OCI-LY7 (cell line): ENCODE results near the gene PRX. TPM values are rescaled to one million over a fixed set of nuclear protein-coding genes. Genes with fewer than 3 reads are reported as not detected.

Source experiments
- BruUV-seq: library from RNA; stranded (reverse); fragments of 400-500 nt; replicated peaks from 2 replicates; lab custom pipeline; 2021; lab: Mats Ljungman, UMichigan
- CTCF ChIA-PET: fragments of 300-600 bp; sonication (Branson Sonifier 250); formaldehyde crosslinking; loops from one replicate; lab custom pipeline; 2022; ENCODE audit warnings: antibody characterized with exemption; ENCODE audit not compliant: unreplicated experiment; lab: Charles Lee
- POLR2A ChIA-PET: fragments of 300-600 bp; sonication (Branson Sonifier 250); formaldehyde crosslinking; loops from one replicate; lab custom pipeline; 2022; ENCODE audit warnings: antibody characterized with exemption; lab: Charles Lee
- DNase-seq: peaks from one replicate; pipeline ENCODE4 v3.0.0-alpha.2; 2015; ENCODE audit warnings: low spot score
- H2AFZ ChIP-seq: fragments of 200-600 bp; sonication (generic), shearing (Covaris generic); 2 replicates; pipeline ENCODE4 v1.6.1; 2014; ENCODE audit warnings: mild to moderate bottlenecking, antibody characterized with exemption, low read length, moderate library complexity
- H3K27ac ChIP-seq: fragments of 200-600 bp; sonication (generic); 2 replicates; pipeline ENCODE4 v1.5.1; 2014; ENCODE audit warnings: mixed run types, low read depth, mild to moderate bottlenecking, moderate library complexity, low read length, inconsistent platforms; ENCODE audit not compliant: poor library complexity, severe bottlenecking
- H3K36me3 ChIP-seq: fragments of 200-600 bp; sonication (generic); 2 replicates; pipeline ENCODE4 v1.6.1; 2014; ENCODE audit warnings: mild to moderate bottlenecking, antibody characterized with exemption, low read length, moderate library complexity, mixed read lengths; ENCODE audit not compliant: insufficient read depth
- H3K4me1 ChIP-seq: fragments of 200-600 bp; sonication (generic); 2 replicates; pipeline ENCODE4 v1.5.1; 2014; ENCODE audit warnings: mild to moderate bottlenecking, low read length; ENCODE audit not compliant: insufficient read depth, poor library complexity, severe bottlenecking
- H3K4me2 ChIP-seq: fragments of 200-600 bp; sonication (generic); 2 replicates; pipeline ENCODE4 v1.6.1; 2014; ENCODE audit warnings: mild to moderate bottlenecking, low read length
- H3K4me3 ChIP-seq: fragments of 200-600 bp; sonication (generic); 2 replicates; pipeline ENCODE4 v1.5.1; 2014; ENCODE audit warnings: mild to moderate bottlenecking, low read depth, low read length; ENCODE audit not compliant: poor library complexity, severe bottlenecking
- H3K79me2 ChIP-seq: fragments of 200-600 bp; sonication (generic); 2 replicates; pipeline ENCODE4 v1.6.1; 2016; ENCODE audit warnings: low read depth, mild to moderate bottlenecking, low read length, moderate library complexity, mixed read lengths; ENCODE audit not compliant: insufficient read depth
- H3K9me2 ChIP-seq: fragments of 200-600 bp; sonication (generic); 2 replicates; pipeline ENCODE4 v1.6.1; 2016; ENCODE audit warnings: mild to moderate bottlenecking, low read length, mixed read lengths; ENCODE audit not compliant: insufficient read depth
- H3K9me3 ChIP-seq: fragments of 200-600 bp; sonication (generic); 2 replicates; pipeline ENCODE4 v1.6.1; 2014; ENCODE audit warnings: mild to moderate bottlenecking, mixed run types, low read length, mixed read lengths
- H4K20me1 ChIP-seq: fragments of 200-600 bp; sonication (generic); 2 replicates; pipeline ENCODE4 v1.6.1; 2014; ENCODE audit warnings: mild to moderate bottlenecking, antibody characterized with exemption, low read length, moderate library complexity, mixed read lengths; ENCODE audit not compliant: insufficient read depth
- EZH2phosphoT487 ChIP-seq: fragments of 200-600 bp; sonication (generic); IDR thresholded peaks from 2 replicates; pipeline ENCODE4 v1.6.1; 2018; ENCODE audit warnings: low read depth, borderline replicate concordance, mild to moderate bottlenecking, mixed run types, antibody characterized with exemption, low read length, moderate library complexity, mixed read lengths
- intact Hi-C: fragments of 100-400 bp; cut with micrococcal nuclease; formaldehyde crosslinking; loops from one replicate; pipeline ENCODE4 v1.10.0; 2022; ENCODE audit not compliant: unreplicated experiment
- total RNA-seq, 2 experiments: library from RNA; depleted of rRNA in 1 of 2; stranded (reverse); fragments of >200 nt in 1 of 2; shearing (Covaris generic) in 1 of 2; gene quantifications; 2 replicates each; pipeline ENCODE4 v1.2.3, GENCODE V29; 2014 to 2022
- TF ChIP-seq, protein P1 (sequence below): fragments of 200-600 bp; sonication (generic); conservative IDR thresholded peaks from 2 replicates; pipeline ENCODE4 v1.5.1; 2014; ENCODE audit warnings: mild to moderate bottlenecking, antibody characterized with exemption, low read length, moderate library complexity, mixed read lengths

The PRX gene
- total RNA-seq, 2 experiments from 2014 or later = 2.2 to 4.9 TPM

DNA sequence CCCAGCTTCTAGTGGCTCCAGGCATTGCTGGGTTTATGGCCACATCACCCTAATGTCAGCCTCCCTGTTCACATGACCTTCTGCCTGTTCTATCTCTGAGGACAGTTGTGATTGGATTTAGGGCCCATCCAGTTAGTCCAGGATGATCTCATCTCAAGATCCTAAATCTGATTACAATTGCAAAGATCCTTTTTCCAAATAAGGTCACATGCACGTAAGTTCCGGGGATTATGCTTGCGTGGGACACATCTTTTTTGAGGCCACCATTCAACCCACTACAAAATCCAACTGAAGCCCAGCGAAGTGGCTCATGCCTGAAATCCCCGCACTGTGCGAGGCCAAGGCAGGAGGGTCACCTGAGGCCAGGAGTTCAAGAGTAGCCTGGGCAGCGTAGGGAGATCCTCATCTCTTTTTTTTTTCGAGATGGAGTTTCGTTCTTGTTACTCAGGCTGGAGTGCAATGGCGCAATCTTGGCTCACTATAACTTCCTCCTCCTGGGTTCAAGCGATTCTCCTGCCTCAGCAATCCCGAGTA lies 52.4 kb downstream of the PRX start:
- no peak for TF ChIP-seq EZH2phosphoT487
- TF ChIP-seq, protein P1, sequence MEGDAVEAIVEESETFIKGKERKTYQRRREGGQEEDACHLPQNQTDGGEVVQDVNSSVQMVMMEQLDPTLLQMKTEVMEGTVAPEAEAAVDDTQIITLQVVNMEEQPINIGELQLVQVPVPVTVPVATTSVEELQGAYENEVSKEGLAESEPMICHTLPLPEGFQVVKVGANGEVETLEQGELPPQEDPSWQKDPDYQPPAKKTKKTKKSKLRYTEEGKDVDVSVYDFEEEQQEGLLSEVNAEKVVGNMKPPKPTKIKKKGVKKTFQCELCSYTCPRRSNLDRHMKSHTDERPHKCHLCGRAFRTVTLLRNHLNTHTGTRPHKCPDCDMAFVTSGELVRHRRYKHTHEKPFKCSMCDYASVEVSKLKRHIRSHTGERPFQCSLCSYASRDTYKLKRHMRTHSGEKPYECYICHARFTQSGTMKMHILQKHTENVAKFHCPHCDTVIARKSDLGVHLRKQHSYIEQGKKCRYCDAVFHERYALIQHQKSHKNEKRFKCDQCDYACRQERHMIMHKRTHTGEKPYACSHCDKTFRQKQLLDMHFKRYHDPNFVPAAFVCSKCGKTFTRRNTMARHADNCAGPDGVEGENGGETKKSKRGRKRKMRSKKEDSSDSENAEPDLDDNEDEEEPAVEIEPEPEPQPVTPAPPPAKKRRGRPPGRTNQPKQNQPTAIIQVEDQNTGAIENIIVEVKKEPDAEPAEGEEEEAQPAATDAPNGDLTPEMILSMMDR = no peak
- no peak overlapping the region for H2AFZ ChIP-seq
- H3K79me2 ChIP-seq = no peaks in the 10 kb centered on the region; the same call in 1 of the 2 replicates
- no peaks in the 10 kb centered on the region for H3K9me3 ChIP-seq
- no TSS peak for BruUV-seq
- H3K4me3 ChIP-seq = no peak overlapping the region
- intact Hi-C loops = no loop called here
- H3K4me2 ChIP-seq = no peak overlapping the region
- ChIA-PET CTCF (no interaction called here), POLR2A (interaction anchor here (0.6 kb wide), 1 partner anchor 24 kb away, joined by 4 read pairs; no protein-coding TSS in a partner anchor)
- no peaks in the 10 kb centered on the region for H4K20me1 ChIP-seq
- H3K9me2 ChIP-seq = no peaks in the 10 kb centered on the region
- H3K36me3 ChIP-seq = no peaks in the 10 kb centered on the region
- H3K4me1 ChIP-seq = peaks cover 51% of the 10 kb centered on the region
- DNase-seq = no peak
- no peak overlapping the region for H3K27ac ChIP-seq

DNA sequence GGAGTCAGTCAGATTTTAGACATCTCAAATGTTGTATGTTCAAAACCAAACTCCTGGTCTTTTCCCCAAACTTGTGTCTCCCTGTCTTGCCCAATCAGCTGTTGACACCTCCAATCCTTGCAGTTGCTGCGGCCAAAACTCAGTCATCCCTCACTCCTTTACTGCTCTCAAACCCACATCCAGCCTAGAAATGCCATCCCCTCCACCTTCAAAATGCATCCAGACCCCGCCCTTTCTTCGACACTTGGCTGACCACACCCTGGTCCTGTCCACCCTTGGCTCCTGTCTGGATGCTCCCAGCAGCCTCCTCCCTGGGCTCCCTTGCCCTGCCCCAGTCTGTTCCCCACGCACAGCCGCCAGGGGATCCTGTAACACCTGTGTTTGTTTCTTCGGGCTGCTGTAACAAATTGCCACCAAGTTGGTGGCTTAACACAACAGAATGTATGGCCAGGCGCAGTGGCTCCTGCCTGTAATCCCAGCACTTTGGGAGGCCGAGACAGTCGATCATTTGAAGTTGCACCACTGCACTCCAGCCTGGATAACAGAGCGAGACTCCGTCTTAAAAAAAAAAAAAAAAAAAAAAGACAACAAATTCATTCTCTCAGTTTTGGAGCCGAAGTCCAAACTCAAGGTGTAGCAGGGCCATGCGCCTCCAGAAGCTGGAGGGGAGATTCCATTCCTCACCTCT lies 53.0 kb downstream of the PRX start:
- H2AFZ ChIP-seq = no peak overlapping the region
- intact Hi-C loops = no loop called here
- POLR2A ChIA-PET = interaction anchor here (0.6 to 1.5 kb wide), 2 partner anchors 25 to 84 kb away, joined by 3 to 4 read pairs; partner anchors contain the start of gene SERTAD3
- no peaks in the 10 kb centered on the region for H3K36me3 ChIP-seq
- no peak overlapping the region for H3K4me3 ChIP-seq
- no peak for TF ChIP-seq EZH2phosphoT487
- TF ChIP-seq, protein P1 = no peak
- CTCF ChIA-PET = no interaction called here
- no peaks in the 10 kb centered on the region for H3K9me2 ChIP-seq
- H3K79me2 ChIP-seq = no peaks in the 10 kb centered on the region; the same call in 1 of the 2 replicates
- no peak overlapping the region for H3K27ac ChIP-seq
- peaks cover 48% of the 10 kb centered on the region for H3K4me1 ChIP-seq
- BruUV-seq = no TSS peak
- no peak for DNase-seq
- H4K20me1 ChIP-seq = no peaks in the 10 kb centered on the region
- no peak overlapping the region for H3K4me2 ChIP-seq
- H3K9me3 ChIP-seq = no peaks in the 10 kb centered on the region
